Upper lobe of right lung (tissue), 1 donor: Measurements from ENCODE around the gene GOLGA3. TPM values are rescaled to one million over a fixed set of nuclear protein-coding genes. Genes with fewer than 3 reads are reported as not detected.

ENCODE experiments used
- ATAC-seq: fragments of 200-7000 bp; cut with Tn5 transposase; one replicate; pipeline ENCODE4 v1.9.1; 2020; ENCODE audit warnings: mild to moderate bottlenecking, moderate library complexity
- DNase-seq: peaks from one replicate; pipeline ENCODE4 v3.0.0-alpha.2; 2020
- H3K27ac ChIP-seq: fragments of 200-600 bp; one replicate; pipeline ENCODE4 v1.8.0; 2022
- H3K27me3 ChIP-seq: fragments of 200-600 bp; one replicate; pipeline ENCODE4 v1.8.0; 2022; ENCODE audit warnings: mild to moderate bottlenecking
- H3K36me3 ChIP-seq: fragments of 200-600 bp; one replicate; pipeline ENCODE4 v1.8.0; 2022
- H3K4me1 ChIP-seq: fragments of 200-600 bp; one replicate; pipeline ENCODE4 v1.8.0; 2022
- H3K4me3 ChIP-seq: fragments of 200-600 bp; one replicate; pipeline ENCODE4 v1.8.0; 2022; ENCODE audit warnings: mild to moderate bottlenecking
- H3K9me3 ChIP-seq: fragments of 200-600 bp; one replicate; pipeline ENCODE4 v1.8.0; 2022
- CTCF ChIP-seq: fragments of 200-600 bp; IDR thresholded peaks from one replicate; pipeline ENCODE4 v1.8.0; 2022; ENCODE audit warnings: antibody characterized with exemption
- intact Hi-C: fragments of 100-400 bp; cut with DNase I; formaldehyde crosslinking; loops from one replicate; pipeline ENCODE4 v1.11.0; 2022
- total RNA-seq: library from RNA; stranded (reverse); fragmentation: NEBNext Ultra II Directional; extraction: Animal tissue kit (Norgen Biotek cat#: 25700); gene quantifications from one replicate; pipeline ENCODE4 v1.2.1, GENCODE V29; 2021
- donor health status: DM: no; HTN: yes; CAD: no; lungs with severe emphysema.

GOLGA3 gene
- total RNA-seq, 1 donor from 2014 or later = 65.3 TPM

GRCh38 chr12:132729541-132730320 lies 98.9 kb downstream of the GOLGA3 start:
- Histone ChIP-seq H3K36me3 (peaks cover 83% of the 10 kb centered on the region), H3K4me3 (no peak overlapping the region), H3K4me1 (no peaks in the 10 kb centered on the region), H3K9me3 (no peaks in the 10 kb centered on the region), H3K27me3 (no peaks in the 10 kb centered on the region), H3K27ac (no peak overlapping the region)
- DNase-seq = no peak
- TF ChIP-seq CTCF = no peak
- no peak for ATAC-seq
- intact Hi-C loops = no loop called here

- Histone ChIP-seq H3K9me3 (no peaks in the 10 kb centered on the region), H3K4me3 (no peak overlapping the region), H3K27me3 (no peaks in the 10 kb centered on the region), H3K4me1 (no peaks in the 10 kb centered on the region), H3K27ac (no peak overlapping the region), H3K36me3 (peaks cover 83% of the 10 kb centered on the region)
- no peak for TF ChIP-seq CTCF
- intact Hi-C loops = no loop called here
- no peak for DNase-seq
- ATAC-seq = no peak
These were observed 100.2 kb downstream of the GOLGA3 start for GRCh38 chr12:132728502-132728901.

GRCh38 chr12:132727091-132727794 lies 101.4 kb downstream of the GOLGA3 start:
- peak; percentile 12 for ATAC-seq
- no peak overlapping the region for H3K4me3 ChIP-seq
- H3K36me3 ChIP-seq = peaks cover 91% of the 10 kb centered on the region
- DNase-seq = no peak
- no peak overlapping the region for H3K27ac ChIP-seq
- H3K27me3 ChIP-seq = no peaks in the 10 kb centered on the region
- intact Hi-C loops = no loop called here
- H3K4me1 ChIP-seq = no peaks in the 10 kb centered on the region
- TF ChIP-seq CTCF = no peak
- H3K9me3 ChIP-seq = no peaks in the 10 kb centered on the region

GRCh38 chr12:132726386-132726785 lies 102.3 kb downstream of the GOLGA3 start:
- Histone ChIP-seq H3K9me3 (no peaks in the 10 kb centered on the region), H3K4me3 (no peak overlapping the region), H3K27me3 (no peaks in the 10 kb centered on the region), H3K4me1 (no peaks in the 10 kb centered on the region), H3K36me3 (peaks cover 91% of the 10 kb centered on the region), H3K27ac (no peak overlapping the region)
- intact Hi-C loops = no loop called here
- TF ChIP-seq CTCF = no peak
- ATAC-seq (no peak), DNase-seq (no peak)

GRCh38 chr12:132724506-132725241 lies 104.0 kb downstream of the GOLGA3 start:
- H3K27me3 ChIP-seq = no peaks in the 10 kb centered on the region
- ATAC-seq (peak; percentile 8), DNase-seq (no peak)
- H3K36me3 ChIP-seq = peaks cover 90% of the 10 kb centered on the region
- no peak for TF ChIP-seq CTCF
- H3K27ac ChIP-seq = no peak overlapping the region
- intact Hi-C loops = no loop called here
- no peaks in the 10 kb centered on the region for H3K4me1 ChIP-seq
- no peak overlapping the region for H3K4me3 ChIP-seq
- H3K9me3 ChIP-seq = no peaks in the 10 kb centered on the region
